ENCODE results near the gene MAGEC3. TPM values are rescaled to one million over a fixed set of nuclear protein-coding genes. Genes with fewer than 3 reads are reported as not detected.

MAGEC3 gene
- total RNA-seq, 1 experiment from 2014 or later = not detected

GRCh38 chrX:141791856-141792255 is 46.3 kb upstream of the MAGEC3 start:
- H3K4me1 ChIP-seq (ENCODE audit: insufficient read depth, low read length) = no peaks in the 10 kb centered on the region
- H3K9ac ChIP-seq (ENCODE audit: extremely low read depth, insufficient read length, low read length) = no peak overlapping the region
- Mint-ChIP-seq H3K36me3 (ENCODE audit: insufficient read depth in 1 of 3, low read depth in 3 of 3) (no peaks in the 10 kb centered on the region; a peak in 1 of 7 replicates), H3K4me1 (no peaks in the 10 kb centered on the region), H3K9me3 (peaks cover 29 to 32% of the 10 kb centered on the region in 2 experiments), H3K27ac (no peak overlapping the region), H3K4me3 (no peak overlapping the region), H3K27me3 (ENCODE audit: low read depth) (no peaks in the 10 kb centered on the region)
- H2BK20ac ChIP-seq (ENCODE audit: low read depth, low read length, poor library complexity, severe bottlenecking) = no peak overlapping the region
- H4K20me1 ChIP-seq (ENCODE audit: control insufficient read depth, insufficient read depth, insufficient read length) = no peaks in the 10 kb centered on the region
- H2BK12ac ChIP-seq (ENCODE audit: insufficient read length, low read depth, low read length) = no peak overlapping the region
- no CpG with 5 or more reads among the region's 2 CpGs for WGBS (ENCODE audit: extremely low coverage, insufficient read length, low lambda C conversion rate)
- H4K5ac ChIP-seq (ENCODE audit: insufficient read length, low read depth, low read length) = no peak overlapping the region
- no peaks in the 10 kb centered on the region for H3K23me2 ChIP-seq (ENCODE audit: insufficient read length, low read depth, low read length, poor library complexity, severe bottlenecking)
- H3K56ac ChIP-seq (ENCODE audit: insufficient read length, low read depth, low read length) = no peak overlapping the region
- H2AFZ ChIP-seq (ENCODE audit: low read length) = no peak overlapping the region
- no peak overlapping the region for H2BK5ac ChIP-seq (ENCODE audit: insufficient read length, low read length)
- no peak overlapping the region for H2AK5ac ChIP-seq (ENCODE audit: insufficient read length, low read length)
- no peak overlapping the region for H4K91ac ChIP-seq (ENCODE audit: insufficient read length, low read depth, low read length)
- no peak overlapping the region for H3K27ac ChIP-seq (ENCODE audit: insufficient read length, low read depth, low read length)
- no peak overlapping the region for H3K18ac ChIP-seq (ENCODE audit: insufficient read length, low read depth, low read length)
- no peaks in the 10 kb centered on the region for H3K79me2 ChIP-seq (ENCODE audit: insufficient read depth, low read length)
- H2BK120ac ChIP-seq (ENCODE audit: low read depth, low read length, poor library complexity, severe bottlenecking) = no peak overlapping the region
- H4K8ac ChIP-seq (replicated peaks; ENCODE audit: insufficient read length, low read depth, low read length) = no peak overlapping the region
- H3K9me3 ChIP-seq (ENCODE audit: control insufficient read depth, low read depth, low read length) = peaks cover 5% of the 10 kb centered on the region
- no peak for TF ChIP-seq CTCF (conservative IDR thresholded peaks at IDR 0.05)
- no peak overlapping the region for H3K23ac ChIP-seq (ENCODE audit: insufficient read length, low read depth, low read length)
- no peak overlapping the region for H3K4ac ChIP-seq (ENCODE audit: low read depth, low read length)
- no peaks in the 10 kb centered on the region for H3K27me3 ChIP-seq (ENCODE audit: insufficient read depth, low read length)
- H3K79me1 ChIP-seq (ENCODE audit: insufficient read depth, low read depth, low read length, poor library complexity, severe bottlenecking) = no peaks in the 10 kb centered on the region
- no peak overlapping the region for H3T11ph ChIP-seq (ENCODE audit: low read length)
- H2BK15ac ChIP-seq (ENCODE audit: low read depth, low read length) = no peak overlapping the region
- no peak overlapping the region for H3K4me2 ChIP-seq (ENCODE audit: insufficient read depth, insufficient read length, low read length)
- no peak for DNase-seq
- no peak overlapping the region for H3K14ac ChIP-seq (ENCODE audit: insufficient read depth, low read length)

Data from H9 (cell line).